ENCODE data around the gene CAPSL. TPM values are rescaled to one million over a fixed set of nuclear protein-coding genes. Genes with fewer than 3 reads are reported as not detected.
"Not testable (repeated sequence)": the region's sequence is repeated elsewhere in the genome, so short reads cannot be mapped to it uniquely, and the experiment has no call there.

The CAPSL gene
- not detected for total RNA-seq
- not detected for total RNA-seq (2013)

DNA sequence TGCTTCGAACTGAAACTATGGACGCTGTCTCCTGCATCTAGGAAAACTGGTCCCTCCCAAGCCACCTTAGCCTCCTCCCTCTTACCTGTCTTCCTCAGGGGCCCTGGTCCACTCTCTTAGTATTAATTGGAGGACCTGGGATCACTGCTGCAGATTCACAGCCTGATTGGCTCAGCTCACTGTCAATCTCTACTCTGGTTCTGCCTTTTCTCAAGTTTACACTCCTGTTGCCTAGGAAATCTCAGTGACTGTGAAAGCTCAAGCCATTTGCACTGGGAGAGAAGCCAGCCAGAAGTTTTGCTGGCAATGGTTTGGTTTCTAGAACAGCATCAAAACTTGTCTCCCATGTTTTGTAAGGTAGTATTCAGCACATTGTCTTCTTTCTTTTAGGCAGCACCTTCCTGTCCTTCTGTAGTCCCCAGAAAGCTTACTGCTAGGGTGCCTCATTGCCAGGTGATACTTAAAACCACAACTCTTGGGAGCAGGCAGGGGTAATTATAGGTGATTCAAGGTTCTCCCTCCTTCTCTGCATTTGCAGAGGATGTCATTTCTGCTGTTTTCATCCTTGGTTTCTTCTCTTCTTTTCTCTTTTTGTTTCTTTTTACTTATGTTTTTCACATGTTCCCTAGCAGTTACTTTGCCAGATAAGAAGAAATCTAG is at the start of gene CAPSL:
TSS of gene CAPSL (minus strand) at position 55 of the 660 bp plus-strand sequence. CDS start 17,502 bp downstream, outside the sequence.
- intact Hi-C loops (cut with micrococcal nuclease), result no loop called here
- TF ChIP-seq, protein P1, sequence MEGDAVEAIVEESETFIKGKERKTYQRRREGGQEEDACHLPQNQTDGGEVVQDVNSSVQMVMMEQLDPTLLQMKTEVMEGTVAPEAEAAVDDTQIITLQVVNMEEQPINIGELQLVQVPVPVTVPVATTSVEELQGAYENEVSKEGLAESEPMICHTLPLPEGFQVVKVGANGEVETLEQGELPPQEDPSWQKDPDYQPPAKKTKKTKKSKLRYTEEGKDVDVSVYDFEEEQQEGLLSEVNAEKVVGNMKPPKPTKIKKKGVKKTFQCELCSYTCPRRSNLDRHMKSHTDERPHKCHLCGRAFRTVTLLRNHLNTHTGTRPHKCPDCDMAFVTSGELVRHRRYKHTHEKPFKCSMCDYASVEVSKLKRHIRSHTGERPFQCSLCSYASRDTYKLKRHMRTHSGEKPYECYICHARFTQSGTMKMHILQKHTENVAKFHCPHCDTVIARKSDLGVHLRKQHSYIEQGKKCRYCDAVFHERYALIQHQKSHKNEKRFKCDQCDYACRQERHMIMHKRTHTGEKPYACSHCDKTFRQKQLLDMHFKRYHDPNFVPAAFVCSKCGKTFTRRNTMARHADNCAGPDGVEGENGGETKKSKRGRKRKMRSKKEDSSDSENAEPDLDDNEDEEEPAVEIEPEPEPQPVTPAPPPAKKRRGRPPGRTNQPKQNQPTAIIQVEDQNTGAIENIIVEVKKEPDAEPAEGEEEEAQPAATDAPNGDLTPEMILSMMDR (IDR thresholded peaks at IDR 0.05), result no peak
- H3K4me1 Mint-ChIP-seq, result no peaks in the 10 kb centered on the region
- no peaks in the 10 kb centered on the region for H3K36me3 Mint-ChIP-seq
- H3K4me3 ChIP-seq (ENCODE audit: low read length), result no peak within 1 kb of the TSS
- H3K36me3 ChIP-seq (ENCODE audit: control insufficient read depth, insufficient read depth, low read length), result no peaks in the 10 kb centered on the region
- H3K4me1 ChIP-seq (ENCODE audit: control insufficient read depth, insufficient read depth, low read length), result no peaks in the 10 kb centered on the region
- no peaks in the 10 kb centered on the region for H3K9me3 ChIP-seq (ENCODE audit: control insufficient read depth, insufficient read depth, low read length)
- no peaks in the 10 kb centered on the region for H3K9me3 Mint-ChIP-seq
- 47% methylated on average over 2 of the region's 2 CpGs for WGBS (ENCODE audit: insufficient coverage)
- no peak within 1 kb of the TSS for H3K4me3 Mint-ChIP-seq
- DNase-seq (peak in 1 of 2 donors; percentile 23), ATAC-seq (peak in 1 of 3 donors; percentile 25)
- peaks cover 0 to 8% of the 10 kb centered on the region in 2 donors for H3K27me3 Mint-ChIP-seq (ENCODE audit: low read depth in 2 of 2)
- no peaks in the 10 kb centered on the region for H3K27me3 ChIP-seq (ENCODE audit: control insufficient read depth, insufficient read depth, low read length)
- no peak within 1 kb of the TSS for H3K27ac Mint-ChIP-seq
- no peak within 1 kb of the TSS for H3K27ac ChIP-seq (ENCODE audit: low read length)

DNA sequence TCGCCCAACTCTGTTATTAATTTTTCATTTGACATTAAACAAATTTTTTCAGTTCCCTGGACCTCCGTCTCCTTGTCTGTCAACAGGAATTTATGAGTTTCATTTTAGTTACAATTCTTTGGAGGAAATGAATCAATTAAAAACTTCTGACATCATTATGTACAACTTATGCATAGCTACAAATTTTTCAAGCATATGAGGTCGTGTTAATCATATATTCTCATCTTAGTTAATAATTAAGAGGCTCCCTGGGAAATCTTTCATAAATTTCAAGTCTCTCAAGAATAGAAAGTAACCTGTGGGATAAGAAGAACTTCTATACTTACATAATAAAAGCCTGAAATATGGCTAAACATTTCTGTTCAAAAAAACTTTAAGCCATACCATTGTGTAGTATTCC is 49.4 kb upstream of the CAPSL start:
- 80% methylated on average over 1 of the region's 3 CpGs for WGBS (ENCODE audit: insufficient coverage)
- TF ChIP-seq, protein P1 (IDR thresholded peaks at IDR 0.05), result no peak
- Mint-ChIP-seq H3K36me3 (peaks cover 5% of the 10 kb centered on the region), H3K4me1 (no peaks in the 10 kb centered on the region), H3K27ac (no peak overlapping the region), H3K9me3 (peaks cover 3 to 8% of the 10 kb centered on the region in 2 donors), H3K4me3 (no peak overlapping the region), H3K27me3 (ENCODE audit: low read depth in 2 of 2) (peaks cover 9 to 16% of the 10 kb centered on the region in 2 donors)
- no peak overlapping the region for H3K27ac ChIP-seq (ENCODE audit: low read length)
- ATAC-seq, result no peak
- intact Hi-C loops (cut with micrococcal nuclease), result no loop called here
- no peak overlapping the region for H3K4me3 ChIP-seq (ENCODE audit: low read length)
- DNase-seq, result no peak
- no peaks in the 10 kb centered on the region for H3K4me1 ChIP-seq (ENCODE audit: control insufficient read depth, insufficient read depth, low read length)
- no peaks in the 10 kb centered on the region for H3K36me3 ChIP-seq (ENCODE audit: control insufficient read depth, insufficient read depth, low read length)
- no peaks in the 10 kb centered on the region for H3K9me3 ChIP-seq (ENCODE audit: control insufficient read depth, insufficient read depth, low read length)
- H3K27me3 ChIP-seq (ENCODE audit: control insufficient read depth, insufficient read depth, low read length), result no peaks in the 10 kb centered on the region

DNA sequence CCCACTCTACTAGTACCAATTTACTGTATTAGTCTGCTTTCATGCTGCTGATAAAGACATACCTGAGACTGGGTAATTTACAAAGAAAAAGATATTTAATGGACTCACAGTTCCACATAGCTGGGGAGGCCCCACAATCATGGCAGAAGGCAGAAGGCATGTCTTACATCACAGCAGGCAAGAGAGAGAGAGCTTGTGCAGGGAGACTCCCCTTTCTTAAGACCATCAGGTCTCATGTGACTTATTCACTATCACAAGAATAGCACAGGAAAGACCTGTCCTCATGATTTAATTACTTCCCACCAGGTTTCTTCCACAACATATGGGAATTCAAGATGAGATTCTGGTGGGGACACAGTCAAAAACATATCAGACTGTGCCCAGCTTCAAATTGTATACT is 41.3 kb upstream of the CAPSL start:
- Mint-ChIP-seq H3K9me3 (peaks cover 10 to 14% of the 10 kb centered on the region in 2 donors), H3K27me3 (ENCODE audit: low read depth in 2 of 2) (peaks cover 0 to 2% of the 10 kb centered on the region in 2 donors), H3K27ac (no peak overlapping the region), H3K36me3 (peaks cover 12% of the 10 kb centered on the region), H3K4me3 (no peak overlapping the region), H3K4me1 (no peaks in the 10 kb centered on the region)
- TF ChIP-seq, protein P1 (IDR thresholded peaks at IDR 0.05), result no peak
- no peaks in the 10 kb centered on the region for H3K36me3 ChIP-seq (ENCODE audit: control insufficient read depth, insufficient read depth, low read length)
- H3K4me3 ChIP-seq (ENCODE audit: low read length), result no peak overlapping the region
- DNase-seq (no peak), ATAC-seq (no peak)
- H3K4me1 ChIP-seq (ENCODE audit: control insufficient read depth, insufficient read depth, low read length), result no peaks in the 10 kb centered on the region
- H3K27me3 ChIP-seq (ENCODE audit: control insufficient read depth, insufficient read depth, low read length), result no peaks in the 10 kb centered on the region
- peaks cover 7% of the 10 kb centered on the region for H3K9me3 ChIP-seq (ENCODE audit: control insufficient read depth, insufficient read depth, low read length)
- intact Hi-C loops (cut with micrococcal nuclease), result no loop called here
- H3K27ac ChIP-seq (ENCODE audit: low read length), result no peak overlapping the region

DNA sequence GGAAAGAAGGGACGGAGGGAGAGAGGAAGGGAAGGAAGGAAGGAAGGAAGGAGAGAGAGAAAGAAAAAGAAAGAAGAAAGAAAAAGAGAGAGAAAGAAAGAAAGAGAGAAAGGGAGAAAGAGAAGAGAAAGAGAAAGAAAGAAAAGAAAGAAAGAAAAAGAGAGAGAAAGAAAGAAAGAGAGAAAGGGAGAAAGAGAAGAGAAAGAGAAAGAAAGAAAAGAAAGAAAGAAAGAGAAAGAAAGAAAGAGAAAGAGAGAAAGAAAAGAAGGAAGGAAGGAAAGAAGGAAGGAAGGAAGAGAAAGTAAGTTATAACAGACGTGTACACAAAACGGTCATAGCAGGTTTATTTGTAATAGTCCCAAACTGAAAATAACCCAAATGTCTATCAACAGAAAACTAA is 38.4 kb upstream of the CAPSL start:
- DNase-seq; intact Hi-C loops (cut with micrococcal nuclease); H3K36me3 ChIP-seq (ENCODE audit: control insufficient read depth, insufficient read depth, low read length); H3K4me3 Mint-ChIP-seq; H3K27me3 ChIP-seq (ENCODE audit: control insufficient read depth, insufficient read depth, low read length); H3K27ac Mint-ChIP-seq; H3K4me1 ChIP-seq (ENCODE audit: control insufficient read depth, insufficient read depth, low read length); ATAC-seq; H3K9me3 ChIP-seq (ENCODE audit: control insufficient read depth, insufficient read depth, low read length); H3K27ac ChIP-seq (ENCODE audit: low read length); H3K36me3 Mint-ChIP-seq; H3K4me3 ChIP-seq (ENCODE audit: low read length); H3K4me1 Mint-ChIP-seq: not testable (repeated sequence)
- H3K9me3 Mint-ChIP-seq, result peaks cover 10 to 11% of the 10 kb centered on the region in 2 donors
- 89% methylated on average over 1 of the region's 3 CpGs for WGBS (ENCODE audit: insufficient coverage)
- peaks cover 0 to 18% of the 10 kb centered on the region in 2 donors for H3K27me3 Mint-ChIP-seq (ENCODE audit: low read depth in 2 of 2)

All from natural killer cell (primary cell).